PFSK-1 (cell line): ENCODE data around the gene RRAD.

Experiments used
- POLR2AphosphoS5 ChIP-seq: IDR thresholded peaks from 2 replicates; pipeline ENCODE4 v1.6.1; 2012; ENCODE audit warnings: low read depth, mild to moderate bottlenecking, control low read depth, low read length, moderate library complexity
- TF ChIP-seq, protein P1 (sequence below), 2 experiments: IDR thresholded peaks; 2 replicates each; pipeline versions ENCODE4 v1.6.1 to v1.8.0; 2011 to 2012; ENCODE audit warnings: low read depth in 2 of 2, low read length in 2 of 2, control low read depth in 1 of 2, inconsistent platforms in 1 of 2, mild to moderate bottlenecking in 1 of 2, moderate library complexity in 1 of 2; ENCODE audit not compliant: insufficient read depth in 1 of 2

DNA sequence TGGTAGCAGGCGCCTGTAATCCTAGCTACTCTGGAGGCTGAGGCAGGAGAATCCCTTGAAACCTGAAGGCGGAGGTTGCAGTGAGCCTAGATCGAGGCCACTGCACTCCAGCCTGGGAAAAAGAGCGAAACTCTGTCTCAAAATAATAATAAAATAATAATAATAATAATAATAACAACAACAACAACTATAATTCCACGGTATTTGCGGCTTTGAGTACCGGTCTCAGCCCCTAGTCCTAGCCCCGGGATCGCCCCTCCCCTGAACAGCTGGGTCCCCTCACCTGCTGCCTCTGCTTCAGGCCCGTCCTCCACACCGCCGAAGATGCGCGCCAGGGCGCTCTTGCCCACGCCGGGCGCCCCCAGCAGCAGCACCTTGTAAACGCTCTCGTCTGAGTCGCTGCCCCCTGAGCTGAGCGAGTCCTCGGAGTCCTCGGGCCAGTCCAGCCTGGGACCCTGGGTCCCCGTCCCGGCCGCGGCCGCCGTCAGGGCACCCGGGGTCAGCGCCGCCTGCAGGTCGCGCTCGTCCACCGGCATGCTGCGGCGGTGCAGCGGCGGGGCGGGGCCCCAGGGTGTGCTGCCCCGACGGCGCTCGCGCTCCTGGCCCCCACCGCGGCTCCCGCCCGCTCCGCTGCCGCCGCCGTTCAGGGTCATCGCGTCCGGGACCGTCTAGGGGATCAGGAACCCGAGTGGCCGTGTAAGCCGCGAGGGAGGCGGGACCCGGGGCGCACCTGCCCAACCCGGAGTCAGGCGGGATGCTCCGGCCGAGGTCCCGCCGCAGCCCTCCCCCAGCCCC is 611 bp downstream of the RRAD start:
- TF ChIP-seq, protein P1, sequence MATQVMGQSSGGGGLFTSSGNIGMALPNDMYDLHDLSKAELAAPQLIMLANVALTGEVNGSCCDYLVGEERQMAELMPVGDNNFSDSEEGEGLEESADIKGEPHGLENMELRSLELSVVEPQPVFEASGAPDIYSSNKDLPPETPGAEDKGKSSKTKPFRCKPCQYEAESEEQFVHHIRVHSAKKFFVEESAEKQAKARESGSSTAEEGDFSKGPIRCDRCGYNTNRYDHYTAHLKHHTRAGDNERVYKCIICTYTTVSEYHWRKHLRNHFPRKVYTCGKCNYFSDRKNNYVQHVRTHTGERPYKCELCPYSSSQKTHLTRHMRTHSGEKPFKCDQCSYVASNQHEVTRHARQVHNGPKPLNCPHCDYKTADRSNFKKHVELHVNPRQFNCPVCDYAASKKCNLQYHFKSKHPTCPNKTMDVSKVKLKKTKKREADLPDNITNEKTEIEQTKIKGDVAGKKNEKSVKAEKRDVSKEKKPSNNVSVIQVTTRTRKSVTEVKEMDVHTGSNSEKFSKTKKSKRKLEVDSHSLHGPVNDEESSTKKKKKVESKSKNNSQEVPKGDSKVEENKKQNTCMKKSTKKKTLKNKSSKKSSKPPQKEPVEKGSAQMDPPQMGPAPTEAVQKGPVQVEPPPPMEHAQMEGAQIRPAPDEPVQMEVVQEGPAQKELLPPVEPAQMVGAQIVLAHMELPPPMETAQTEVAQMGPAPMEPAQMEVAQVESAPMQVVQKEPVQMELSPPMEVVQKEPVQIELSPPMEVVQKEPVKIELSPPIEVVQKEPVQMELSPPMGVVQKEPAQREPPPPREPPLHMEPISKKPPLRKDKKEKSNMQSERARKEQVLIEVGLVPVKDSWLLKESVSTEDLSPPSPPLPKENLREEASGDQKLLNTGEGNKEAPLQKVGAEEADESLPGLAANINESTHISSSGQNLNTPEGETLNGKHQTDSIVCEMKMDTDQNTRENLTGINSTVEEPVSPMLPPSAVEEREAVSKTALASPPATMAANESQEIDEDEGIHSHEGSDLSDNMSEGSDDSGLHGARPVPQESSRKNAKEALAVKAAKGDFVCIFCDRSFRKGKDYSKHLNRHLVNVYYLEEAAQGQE (IDR thresholded peaks at IDR 0.05; ENCODE audit: insufficient read depth in 1 of 2, low read depth in 2 of 2, low read length in 2 of 2) = no peak
- no peak for TF ChIP-seq POLR2AphosphoS5
